Central memory CD8-positive, alpha-beta T cell (primary cell): ENCODE results near the gene RIN1.
"Not testable (repeated sequence)": the region's sequence is repeated elsewhere in the genome, so short reads cannot be mapped to it uniquely, and the experiment has no call there.

Experiments
- ATAC-seq: fragments of 150-1000 bp; cut with Tn5 transposase; replicated peaks from 2 replicates; pipeline ENCODE4 v1.10.0; 2022; ENCODE audit warnings: mild to moderate bottlenecking, moderate FRiP score, moderate number of reproducible peaks; ENCODE audit not compliant: poor library complexity, severe bottlenecking; ENCODE audit errors: extremely low read depth
- DNase-seq, 2 donors: peaks; one replicate each; pipeline ENCODE4 v3.0.0; 2021; ENCODE audit warnings: low spot score in 2 of 2
- H3K27ac Mint-ChIP-seq: one replicate; pipeline ENCODE4 v1.8.0; 2022; ENCODE audit warnings: low read depth, mild to moderate bottlenecking, moderate library complexity, mixed read lengths
- H3K27me3 Mint-ChIP-seq: one replicate; pipeline ENCODE4 v1.8.0; 2022; ENCODE audit warnings: mixed read lengths
- H3K36me3 Mint-ChIP-seq: one replicate; pipeline ENCODE4 v1.8.0; 2022; ENCODE audit warnings: mild to moderate bottlenecking, moderate library complexity, mixed read lengths; ENCODE audit not compliant: insufficient read depth
- H3K4me1 Mint-ChIP-seq: one replicate; pipeline ENCODE4 v1.8.0; 2022; ENCODE audit warnings: mixed read lengths
- H3K4me3 Mint-ChIP-seq: one replicate; pipeline ENCODE4 v1.8.0; 2022; ENCODE audit warnings: mild to moderate bottlenecking, moderate library complexity, mixed read lengths
- H3K9me3 Mint-ChIP-seq: one replicate; pipeline ENCODE4 v1.8.0; 2022; ENCODE audit warnings: mixed read lengths

Gene RIN1, protein sequence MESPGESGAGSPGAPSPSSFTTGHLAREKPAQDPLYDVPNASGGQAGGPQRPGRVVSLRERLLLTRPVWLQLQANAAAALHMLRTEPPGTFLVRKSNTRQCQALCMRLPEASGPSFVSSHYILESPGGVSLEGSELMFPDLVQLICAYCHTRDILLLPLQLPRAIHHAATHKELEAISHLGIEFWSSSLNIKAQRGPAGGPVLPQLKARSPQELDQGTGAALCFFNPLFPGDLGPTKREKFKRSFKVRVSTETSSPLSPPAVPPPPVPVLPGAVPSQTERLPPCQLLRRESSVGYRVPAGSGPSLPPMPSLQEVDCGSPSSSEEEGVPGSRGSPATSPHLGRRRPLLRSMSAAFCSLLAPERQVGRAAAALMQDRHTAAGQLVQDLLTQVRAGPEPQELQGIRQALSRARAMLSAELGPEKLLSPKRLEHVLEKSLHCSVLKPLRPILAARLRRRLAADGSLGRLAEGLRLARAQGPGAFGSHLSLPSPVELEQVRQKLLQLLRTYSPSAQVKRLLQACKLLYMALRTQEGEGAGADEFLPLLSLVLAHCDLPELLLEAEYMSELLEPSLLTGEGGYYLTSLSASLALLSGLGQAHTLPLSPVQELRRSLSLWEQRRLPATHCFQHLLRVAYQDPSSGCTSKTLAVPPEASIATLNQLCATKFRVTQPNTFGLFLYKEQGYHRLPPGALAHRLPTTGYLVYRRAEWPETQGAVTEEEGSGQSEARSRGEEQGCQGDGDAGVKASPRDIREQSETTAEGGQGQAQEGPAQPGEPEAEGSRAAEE

DNA sequence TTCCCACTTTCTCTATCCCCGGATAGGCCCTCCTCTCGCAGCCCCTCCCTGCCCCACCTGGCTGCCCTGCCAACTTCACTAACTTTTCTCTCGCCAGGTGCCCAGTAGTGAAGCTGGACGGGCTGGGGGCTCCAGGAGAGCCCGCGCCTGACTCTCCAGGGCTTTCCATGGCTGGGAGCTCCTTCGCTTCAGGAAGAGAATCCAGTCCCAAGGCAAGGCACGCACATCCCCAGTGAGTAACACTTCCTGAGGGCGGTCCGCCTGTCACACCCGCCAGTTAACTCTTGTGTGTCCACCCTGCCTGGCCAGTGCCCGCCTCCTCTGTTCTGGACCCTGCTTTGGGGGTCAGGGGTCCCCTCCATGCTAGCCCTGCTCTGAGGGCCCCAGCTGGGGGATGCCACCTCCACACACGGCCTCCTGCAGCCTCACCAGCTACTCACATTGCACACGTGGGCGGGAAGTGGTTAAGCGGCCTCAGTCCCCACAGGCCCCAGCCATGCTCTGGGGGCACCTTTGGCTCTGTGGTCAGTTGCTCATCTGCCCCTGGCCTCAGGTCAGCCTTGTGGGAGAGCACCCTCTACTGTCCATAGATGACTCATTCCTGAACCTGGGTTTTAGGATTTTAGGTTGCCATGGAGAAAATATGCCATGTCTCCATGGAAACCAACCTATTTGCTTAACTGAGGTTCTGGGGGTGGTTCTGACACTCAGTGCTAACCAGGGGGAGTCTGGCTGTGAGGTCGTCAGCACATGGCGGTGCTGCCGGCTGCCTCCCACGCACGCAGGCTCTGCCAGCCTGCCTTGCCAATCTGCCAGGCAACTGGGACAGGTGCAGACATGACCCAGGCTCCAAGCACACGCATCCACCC is at the start of gene RIN1:
Gene RIN1 (minus strand): TSS at position 201 of the 869 bp plus-strand sequence. CDS start 32 bp downstream, at position 169.
- Mint-ChIP-seq H3K4me1 (peaks cover 19% of the 10 kb centered on the region), H3K4me3 (peak within 1 kb of the TSS; percentile 69), H3K36me3 (peaks cover 20% of the 10 kb centered on the region), H3K27ac (peak within 1 kb of the TSS; percentile 80), H3K27me3 (no peaks in the 10 kb centered on the region), H3K9me3 (no peaks in the 10 kb centered on the region)
- peak; percentile 84 for ATAC-seq
- DNase-seq = peak in 1 of 2 donors; percentile 36

DNA sequence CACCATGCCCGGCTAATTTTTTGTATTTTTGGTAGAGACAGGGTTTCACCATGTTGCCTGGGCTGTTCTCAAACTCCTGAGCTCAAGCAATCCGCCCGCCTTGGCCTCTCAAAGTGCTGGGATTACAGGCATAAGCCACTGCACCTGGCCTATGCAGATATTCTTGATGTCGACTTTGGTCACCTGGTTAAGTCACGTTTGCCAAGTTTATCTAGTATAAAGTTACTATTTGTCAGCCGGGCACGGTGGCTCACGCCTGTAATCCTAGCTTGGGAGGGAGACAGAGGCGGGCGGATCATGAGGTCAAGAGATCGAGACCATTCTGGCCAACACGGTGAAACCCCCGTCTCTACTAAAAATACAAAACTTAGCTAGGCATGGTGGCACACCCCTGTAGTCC is 48.1 kb upstream of the RIN1 start:
- H3K27me3 Mint-ChIP-seq, H3K9me3 Mint-ChIP-seq, H3K36me3 Mint-ChIP-seq, ATAC-seq, H3K4me3 Mint-ChIP-seq, DNase-seq, H3K27ac Mint-ChIP-seq: not testable (repeated sequence)
- H3K4me1 Mint-ChIP-seq = peaks cover 10% of the 10 kb centered on the region

DNA sequence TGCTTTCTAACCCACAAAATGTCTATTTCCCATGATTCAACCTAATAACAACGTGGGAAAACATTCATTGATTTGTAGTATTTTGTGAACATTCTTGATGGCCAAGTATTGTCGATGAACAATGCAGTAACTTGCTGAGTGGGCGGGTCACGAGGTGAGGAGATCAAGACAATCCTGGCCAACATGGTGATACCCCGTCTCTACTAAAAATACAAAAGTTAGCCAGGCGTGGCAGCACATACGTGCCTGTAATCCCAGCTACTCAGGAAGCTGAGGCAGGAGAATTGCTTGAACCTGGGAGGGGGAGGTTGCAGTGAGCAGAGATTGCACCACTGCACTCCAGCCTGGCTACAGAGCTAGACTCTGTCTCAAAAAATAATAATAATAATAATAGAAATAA is 44.0 kb upstream of the RIN1 start:
- H3K4me1 Mint-ChIP-seq, DNase-seq, H3K27me3 Mint-ChIP-seq, H3K27ac Mint-ChIP-seq, H3K9me3 Mint-ChIP-seq, H3K36me3 Mint-ChIP-seq, ATAC-seq, H3K4me3 Mint-ChIP-seq: not testable (repeated sequence)

DNA sequence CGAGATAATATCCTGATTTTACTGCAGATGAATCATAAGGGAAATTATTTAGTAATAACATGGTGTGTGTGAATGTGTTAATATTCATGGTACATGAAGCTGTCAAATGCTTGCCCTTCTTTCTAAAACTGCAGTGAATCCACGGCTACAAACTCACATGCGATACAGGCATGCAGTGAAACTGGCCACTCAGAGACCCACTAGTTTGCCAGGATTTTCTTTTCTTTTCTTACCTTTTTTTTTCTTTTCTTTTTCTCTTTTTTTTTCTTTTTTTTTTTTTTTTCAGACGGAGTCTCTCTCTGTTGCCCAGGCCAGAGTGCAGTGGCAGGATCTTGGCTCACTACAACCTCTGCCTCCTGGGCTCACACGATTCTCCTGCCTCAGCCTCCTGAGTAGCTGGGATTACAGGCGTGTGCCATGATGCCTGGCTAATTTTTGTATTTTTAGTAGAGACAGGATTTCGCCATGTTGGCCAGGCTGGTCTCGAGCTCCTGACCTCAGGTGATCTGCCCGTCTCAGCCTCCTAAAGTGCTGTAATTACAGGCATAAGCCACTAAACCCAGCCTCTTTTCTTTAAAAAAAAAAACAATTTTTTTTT is 37.6 kb upstream of the RIN1 start:
- H3K4me1 Mint-ChIP-seq, H3K27ac Mint-ChIP-seq, H3K4me3 Mint-ChIP-seq: not testable (repeated sequence)

DNA sequence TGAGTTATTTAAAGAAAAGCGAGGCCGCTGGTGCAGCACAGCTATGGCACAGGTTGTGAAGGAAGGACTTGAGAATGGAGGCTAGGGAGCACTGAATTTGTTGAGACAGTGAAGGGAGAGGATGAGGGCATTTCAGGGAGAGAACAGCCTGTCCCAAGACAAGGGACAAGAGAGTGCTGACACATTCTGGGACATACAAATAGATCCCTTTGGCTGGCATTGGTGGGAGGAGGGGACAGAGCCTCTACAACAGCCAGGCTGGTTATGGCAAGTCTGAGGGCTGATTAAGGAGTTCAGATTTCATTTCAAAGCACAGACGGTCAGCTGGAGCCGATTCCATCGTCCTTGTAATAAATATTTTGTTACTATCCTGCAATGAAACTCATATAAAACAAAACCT is 37.0 kb upstream of the RIN1 start:
- no peaks in the 10 kb centered on the region for H3K27me3 Mint-ChIP-seq
- no peaks in the 10 kb centered on the region for H3K36me3 Mint-ChIP-seq
- DNase-seq = no peak
- H3K4me3 Mint-ChIP-seq = no peak overlapping the region
- no peaks in the 10 kb centered on the region for H3K9me3 Mint-ChIP-seq
- H3K27ac Mint-ChIP-seq = no peak overlapping the region
- no peak for ATAC-seq
- H3K4me1 Mint-ChIP-seq = no peaks in the 10 kb centered on the region

More for the DNA sequence above, 37.6 kb upstream of the RIN1 start:
- not testable (repeated sequence) for DNase-seq, H3K9me3 Mint-ChIP-seq, ATAC-seq, H3K27me3 Mint-ChIP-seq, H3K36me3 Mint-ChIP-seq

DNA sequence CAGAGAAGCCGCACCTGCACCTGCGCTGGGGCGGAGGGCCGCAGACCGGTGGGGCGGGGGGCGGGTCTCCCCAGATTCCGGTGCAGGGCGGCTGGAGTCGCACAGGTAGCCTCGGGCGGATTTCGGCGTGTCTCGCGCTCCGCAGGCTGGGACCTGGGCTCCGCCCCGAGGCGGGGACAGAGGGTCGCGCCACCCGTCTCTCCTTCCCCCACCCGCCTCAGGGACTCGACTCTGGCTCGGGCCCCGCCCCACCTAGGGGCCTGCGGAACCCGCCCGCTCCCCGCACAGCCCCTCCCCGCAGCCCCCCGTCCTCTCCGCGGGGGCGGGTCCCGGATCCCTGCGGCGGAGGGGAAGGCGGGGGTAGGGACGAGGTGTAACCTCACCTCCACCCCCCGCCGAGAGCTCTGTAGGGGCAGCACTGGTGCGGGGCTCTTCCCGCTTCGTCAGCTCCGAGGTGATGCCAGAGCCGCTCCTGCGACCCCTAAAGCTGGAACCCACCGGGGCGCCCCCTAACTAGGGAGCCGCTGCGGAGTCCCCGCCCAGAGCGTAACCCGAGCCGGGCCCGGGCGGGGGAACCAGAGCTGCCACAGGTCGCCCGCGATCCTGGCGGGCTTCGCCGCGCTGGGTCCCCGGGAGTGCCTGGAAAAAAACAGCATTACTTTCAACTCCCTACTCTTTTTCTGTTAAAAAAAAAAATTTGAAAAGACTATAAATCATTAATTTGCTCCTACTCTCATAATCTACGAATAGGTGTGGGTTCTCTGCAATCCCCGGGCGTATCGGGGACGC is 35.6 kb upstream of the RIN1 start, which contains the start of gene SLC29A2:
Gene SLC29A2 (minus strand): TSS at position 134 of the 789 bp plus-strand sequence. CDS start 169 bp downstream, outside the sequence.
- no peaks in the 10 kb centered on the region for H3K36me3 Mint-ChIP-seq
- H3K9me3 Mint-ChIP-seq = no peaks in the 10 kb centered on the region
- H3K4me3 Mint-ChIP-seq = peak within 1 kb of the TSS; percentile 74
- H3K27ac Mint-ChIP-seq = peak within 1 kb of the TSS; percentile 51
- no peaks in the 10 kb centered on the region for H3K27me3 Mint-ChIP-seq
- peak; percentile 71 for ATAC-seq
- no peaks in the 10 kb centered on the region for H3K4me1 Mint-ChIP-seq
- DNase-seq = peak; percentile 47 to 59

DNA sequence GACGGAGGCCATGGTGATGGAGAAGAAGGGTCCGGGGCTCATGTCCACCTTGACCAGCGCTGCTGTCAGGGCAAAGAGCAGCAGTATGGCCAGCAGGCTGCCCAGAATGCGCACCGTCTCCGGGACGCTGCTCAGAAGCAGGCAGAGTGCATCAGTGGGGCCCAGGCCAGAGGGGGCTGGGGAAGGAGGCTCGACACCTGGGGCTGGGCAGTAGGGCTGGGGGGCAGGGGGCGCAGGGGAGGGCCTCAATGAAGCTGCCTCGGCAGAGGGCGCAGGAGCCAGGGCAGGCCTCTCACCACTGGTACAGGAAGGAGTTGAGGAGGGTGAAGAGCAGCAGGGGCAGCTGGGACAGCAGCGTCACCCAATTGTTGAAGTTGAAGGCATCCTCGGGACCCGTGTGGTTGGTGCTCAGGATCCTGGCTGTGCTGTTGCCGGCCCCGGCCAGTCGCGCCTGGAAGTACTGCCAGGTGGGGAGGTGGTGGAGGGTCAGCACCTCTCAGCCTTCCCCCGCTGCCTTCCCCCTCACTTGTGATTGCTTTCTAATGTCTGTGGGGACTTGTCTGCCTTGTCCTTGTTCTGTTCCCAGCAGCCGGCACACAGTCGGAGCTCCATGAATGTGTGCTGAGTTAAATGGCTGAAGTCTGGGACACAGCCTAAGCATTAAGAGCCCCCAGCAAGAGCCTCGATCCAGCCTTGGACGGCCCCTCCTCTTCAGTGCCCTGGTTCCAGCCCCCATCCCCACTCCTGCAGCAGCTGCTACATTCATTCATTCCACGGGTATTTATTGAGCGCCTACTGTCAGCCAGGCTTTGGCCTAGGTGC is 33.0 kb upstream of the RIN1 start:
- no peak overlapping the region for H3K4me3 Mint-ChIP-seq
- no peak for ATAC-seq
- H3K27ac Mint-ChIP-seq = no peak overlapping the region
- no peaks in the 10 kb centered on the region for H3K27me3 Mint-ChIP-seq
- DNase-seq = no peak
- no peaks in the 10 kb centered on the region for H3K9me3 Mint-ChIP-seq
- no peaks in the 10 kb centered on the region for H3K4me1 Mint-ChIP-seq
- no peaks in the 10 kb centered on the region for H3K36me3 Mint-ChIP-seq

DNA sequence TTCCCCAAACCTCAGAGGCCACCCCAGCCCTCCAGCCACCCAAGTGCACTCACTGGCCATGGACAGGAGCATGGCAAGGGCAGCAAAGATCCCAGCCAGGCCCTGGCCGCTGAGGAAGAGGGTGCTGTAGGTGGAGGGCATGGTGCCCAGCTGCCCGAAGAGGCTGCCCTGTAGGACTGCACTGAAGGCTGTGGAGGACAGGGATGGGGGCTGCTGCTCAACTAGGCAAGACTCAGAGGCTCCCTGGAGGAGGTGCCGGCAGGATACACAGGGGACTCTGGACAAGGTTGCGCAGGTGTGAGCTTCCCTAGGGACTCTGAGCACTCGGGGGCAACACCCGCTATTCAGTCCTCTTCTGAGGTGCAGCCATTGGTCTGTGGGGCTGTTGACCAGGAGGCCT is 32.2 kb upstream of the RIN1 start:
- Mint-ChIP-seq H3K36me3 (no peaks in the 10 kb centered on the region), H3K4me1 (no peaks in the 10 kb centered on the region), H3K27ac (no peak overlapping the region), H3K4me3 (no peak overlapping the region), H3K9me3 (no peaks in the 10 kb centered on the region), H3K27me3 (no peaks in the 10 kb centered on the region)
- ATAC-seq = no peak
- no peak for DNase-seq

DNA sequence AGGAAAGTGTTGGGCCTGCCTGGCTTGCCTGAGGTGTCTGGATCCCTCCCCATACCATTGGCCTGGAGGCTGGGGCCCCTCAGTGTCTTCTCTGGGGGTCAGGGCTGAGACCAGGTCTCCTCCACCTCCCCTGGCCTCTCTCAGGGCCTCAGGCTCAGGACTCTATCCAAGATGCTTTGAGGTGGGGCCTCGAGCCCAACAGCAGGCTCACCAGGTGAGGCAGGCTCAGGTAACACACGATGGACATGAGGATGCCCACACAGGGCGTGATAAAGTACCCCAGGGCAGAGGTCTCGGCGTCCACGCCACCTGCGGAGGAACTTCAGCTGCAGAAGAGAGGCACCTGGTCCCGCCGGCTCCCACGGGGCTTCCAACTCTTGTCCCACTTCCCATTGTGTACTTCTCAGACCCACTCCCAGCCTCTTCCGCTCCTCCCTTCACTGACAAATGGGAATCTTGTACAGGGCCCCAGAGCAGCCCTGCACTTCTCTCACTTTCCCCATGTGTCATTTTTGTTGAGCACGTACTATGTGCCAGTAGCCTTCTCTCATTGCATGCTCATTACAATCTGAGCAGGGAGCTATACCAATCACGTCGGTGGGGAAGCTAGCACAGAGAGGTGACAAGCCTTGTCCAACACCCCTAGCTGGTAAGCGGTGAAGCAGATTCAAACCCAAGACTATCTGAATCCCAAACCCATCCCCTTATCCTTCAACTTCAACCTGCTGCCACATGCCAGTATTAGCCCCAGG is 31.5 kb upstream of the RIN1 start:
- H3K27ac Mint-ChIP-seq = no peak overlapping the region
- ATAC-seq = no peak
- no peaks in the 10 kb centered on the region for H3K9me3 Mint-ChIP-seq
- DNase-seq = no peak
- H3K4me3 Mint-ChIP-seq = no peak overlapping the region
- H3K4me1 Mint-ChIP-seq = no peaks in the 10 kb centered on the region
- no peaks in the 10 kb centered on the region for H3K36me3 Mint-ChIP-seq
- no peaks in the 10 kb centered on the region for H3K27me3 Mint-ChIP-seq

DNA sequence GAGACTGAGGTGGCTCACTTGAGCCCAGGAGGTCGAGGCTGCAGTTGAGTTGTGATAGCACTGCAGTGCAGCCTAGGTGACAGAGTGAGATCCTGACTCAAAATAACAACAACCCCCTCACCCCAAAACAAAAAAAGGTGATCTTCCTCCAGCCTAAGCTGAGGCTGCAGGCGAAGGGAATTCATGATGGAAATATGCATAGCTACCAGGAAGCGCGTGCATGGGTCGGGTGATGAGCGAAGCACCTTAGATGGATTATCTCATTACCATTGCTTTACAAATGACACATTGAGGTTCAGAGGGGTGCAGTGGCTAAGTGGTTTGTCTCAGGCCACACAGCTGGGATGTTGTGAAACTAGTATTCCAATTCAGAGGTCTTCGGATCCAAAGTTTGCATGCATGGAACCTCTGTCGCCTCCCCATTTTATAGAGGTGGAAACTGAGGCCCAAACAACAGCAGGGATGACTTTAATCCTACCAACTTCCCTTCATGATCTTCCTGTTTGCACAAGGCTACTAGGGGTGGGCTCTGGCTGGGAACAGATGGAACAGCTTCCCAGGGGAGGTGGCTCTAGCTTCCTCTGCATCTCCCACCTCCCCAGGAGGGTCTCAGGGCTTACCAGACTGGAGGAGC is 30.7 kb upstream of the RIN1 start:
- no peak for DNase-seq
- H3K27ac Mint-ChIP-seq = no peak overlapping the region
- no peaks in the 10 kb centered on the region for H3K9me3 Mint-ChIP-seq
- ATAC-seq = no peak
- H3K36me3 Mint-ChIP-seq = no peaks in the 10 kb centered on the region
- no peaks in the 10 kb centered on the region for H3K4me1 Mint-ChIP-seq
- no peaks in the 10 kb centered on the region for H3K27me3 Mint-ChIP-seq
- no peak overlapping the region for H3K4me3 Mint-ChIP-seq
